CD4-positive, alpha-beta T cell (primary cell): ENCODE data around the gene SPINK1. TPM values are rescaled to one million over a fixed set of nuclear protein-coding genes. Genes with fewer than 3 reads are reported as not detected.

Experiments
- ATAC-seq: fragments of 200-7000 bp; cut with Tn5 transposase; one replicate; pipeline ENCODE4 v1.10.0; 2022; ENCODE audit warnings: mild to moderate bottlenecking; ENCODE audit not compliant: poor library complexity
- CTCF ChIA-PET: fragments of 350-600 bp; sonication (Branson Sonifier 250); formaldehyde crosslinking; loops from one replicate; lab custom pipeline; 2021; ENCODE audit warnings: antibody characterized with exemption, inconsistent platforms; lab: Charles Lee
- POLR2A ChIA-PET: fragments of 350-600 bp; sonication (Branson Sonifier 250); formaldehyde crosslinking; loops from one replicate; lab custom pipeline; 2021; ENCODE audit warnings: antibody characterized with exemption, inconsistent platforms; lab: Charles Lee
- DNase-seq, 14 experiments: peaks; one replicate each; pipeline ENCODE4 v3.0.0-alpha.2; 2013 to 2020; ENCODE audit warnings: mixed read lengths in 2 of 14
- H3K27ac ChIP-seq, 2 donors: one replicate each; pipeline versions ENCODE4 v1.5.1 to v1.7.0; 2013; ENCODE audit warnings: low read length in 2 of 2, low read depth in 1 of 2, mild to moderate bottlenecking in 1 of 2
- H3K27me3 ChIP-seq, 2 experiments: 1 replicate in 1 of 2; 2 replicates in 1 of 2; pipeline versions ENCODE4 v1.6.1 to v1.7.0; 2013; ENCODE audit warnings: low read length in 2 of 2, control low read depth in 1 of 2, mild to moderate bottlenecking in 1 of 2, moderate library complexity in 1 of 2; ENCODE audit not compliant: insufficient read depth in 2 of 2, control insufficient read depth in 1 of 2
- H3K36me3 ChIP-seq: one replicate; pipeline ENCODE4 v1.6.1; 2013; ENCODE audit warnings: low read length, control low read depth; ENCODE audit not compliant: insufficient read depth
- H3K4me1 ChIP-seq: one replicate; pipeline ENCODE4 v1.6.1; 2013; ENCODE audit warnings: low read length, control low read depth; ENCODE audit not compliant: insufficient read depth
- H3K4me3 ChIP-seq: one replicate; pipeline ENCODE4 v1.5.1; 2013; ENCODE audit warnings: mild to moderate bottlenecking, low read length, moderate library complexity
- H3K9me3 ChIP-seq, 2 experiments: 1 replicate in 1 of 2; 2 replicates in 1 of 2; pipeline versions ENCODE4 v1.6.1 to v1.7.0; 2013; ENCODE audit warnings: low read length in 2 of 2, mild to moderate bottlenecking in 2 of 2, control low read depth in 1 of 2, moderate library complexity in 1 of 2; ENCODE audit not compliant: control insufficient read depth in 1 of 2, insufficient read depth in 1 of 2
- H3K27ac Mint-ChIP-seq: one replicate; pipeline ENCODE4 v1.8.0; 2020; ENCODE audit warnings: mixed read lengths
- H3K27me3 Mint-ChIP-seq: one replicate; pipeline ENCODE4 v1.8.0; 2021; ENCODE audit warnings: mixed read lengths
- H3K36me3 Mint-ChIP-seq: one replicate; pipeline ENCODE4 v1.8.0; 2021; ENCODE audit warnings: low read depth, mixed read lengths
- H3K4me1 Mint-ChIP-seq: one replicate; pipeline ENCODE4 v1.8.0; 2021; ENCODE audit warnings: low read depth, mixed read lengths
- H3K4me3 Mint-ChIP-seq: one replicate; pipeline ENCODE4 v1.8.0; 2020; ENCODE audit warnings: mild to moderate bottlenecking, mixed read lengths
- H3K9me3 Mint-ChIP-seq: one replicate; pipeline ENCODE4 v1.8.0; 2020; ENCODE audit warnings: mixed read lengths
- intact Hi-C, 2 experiments: fragments of 100-400 bp; cut with DNase I in 1 of 2; cut with micrococcal nuclease in 1 of 2; formaldehyde crosslinking; loops; one replicate each; pipeline versions ENCODE4 v1.15.1 to v1.9.0; 2023 to 2025; cut with DNase I, micrococcal nuclease
- total RNA-seq, 174 experiments: library from RNA in 2 of 174; stranded (reverse) in 2 of 174; gene quantifications; one replicate each; pipeline ENCODE4 v1.2.3 and lab custom pipeline; 2021 to 2026
- TF ChIP-seq, protein P1 (sequence below): fragments of 200-600 bp; IDR thresholded peaks from one replicate; pipeline ENCODE4 v1.8.0; 2022; ENCODE audit warnings: antibody characterized with exemption, mild to moderate bottlenecking

Gene SPINK1
- total RNA-seq, 2 experiments from 2014 or later: not detected

DNA sequence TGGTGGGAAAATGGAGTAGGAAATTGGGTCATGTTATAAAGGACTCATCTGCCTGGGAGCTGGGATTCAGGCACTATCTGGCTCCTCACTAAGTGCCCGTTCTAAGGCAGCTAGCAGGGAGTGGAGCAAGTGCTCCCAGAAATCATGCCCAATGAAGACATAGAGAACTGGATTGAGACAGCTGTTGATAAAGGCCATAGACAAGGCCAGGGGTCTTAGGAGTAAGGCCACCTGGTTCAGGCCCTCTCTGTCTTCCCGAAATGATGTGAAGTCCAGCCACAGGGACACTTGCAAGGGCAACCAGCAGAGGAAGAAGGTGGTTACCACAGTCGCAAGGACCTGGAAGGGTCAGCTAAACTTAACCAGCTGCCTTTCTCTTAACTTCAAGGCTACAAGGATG lies 20.1 kb upstream of the SPINK1 start:
- no peaks in the 10 kb centered on the region for H3K36me3 Mint-ChIP-seq
- Histone ChIP-seq H3K4me3 (no peak overlapping the region), H3K9me3 (no peaks in the 10 kb centered on the region), H3K27me3 (peaks cover 0 to 4% of the 10 kb centered on the region in 2 experiments), H3K36me3 (no peaks in the 10 kb centered on the region), H3K27ac (no peak overlapping the region), H3K4me1 (no peaks in the 10 kb centered on the region)
- no peak for ATAC-seq
- no peaks in the 10 kb centered on the region for H3K9me3 Mint-ChIP-seq
- TF ChIP-seq, protein P1, sequence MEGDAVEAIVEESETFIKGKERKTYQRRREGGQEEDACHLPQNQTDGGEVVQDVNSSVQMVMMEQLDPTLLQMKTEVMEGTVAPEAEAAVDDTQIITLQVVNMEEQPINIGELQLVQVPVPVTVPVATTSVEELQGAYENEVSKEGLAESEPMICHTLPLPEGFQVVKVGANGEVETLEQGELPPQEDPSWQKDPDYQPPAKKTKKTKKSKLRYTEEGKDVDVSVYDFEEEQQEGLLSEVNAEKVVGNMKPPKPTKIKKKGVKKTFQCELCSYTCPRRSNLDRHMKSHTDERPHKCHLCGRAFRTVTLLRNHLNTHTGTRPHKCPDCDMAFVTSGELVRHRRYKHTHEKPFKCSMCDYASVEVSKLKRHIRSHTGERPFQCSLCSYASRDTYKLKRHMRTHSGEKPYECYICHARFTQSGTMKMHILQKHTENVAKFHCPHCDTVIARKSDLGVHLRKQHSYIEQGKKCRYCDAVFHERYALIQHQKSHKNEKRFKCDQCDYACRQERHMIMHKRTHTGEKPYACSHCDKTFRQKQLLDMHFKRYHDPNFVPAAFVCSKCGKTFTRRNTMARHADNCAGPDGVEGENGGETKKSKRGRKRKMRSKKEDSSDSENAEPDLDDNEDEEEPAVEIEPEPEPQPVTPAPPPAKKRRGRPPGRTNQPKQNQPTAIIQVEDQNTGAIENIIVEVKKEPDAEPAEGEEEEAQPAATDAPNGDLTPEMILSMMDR: no peak
- H3K4me1 Mint-ChIP-seq: no peaks in the 10 kb centered on the region
- DNase-seq: no peak
- no peak overlapping the region for H3K27ac Mint-ChIP-seq
- ChIA-PET POLR2A (no interaction called here), CTCF (no interaction called here)
- intact Hi-C loops: loop anchor here in 1 of 2 experiments (10.0 kb wide), 1 partner anchor 883 kb away; no protein-coding TSS in a partner anchor
- H3K27me3 Mint-ChIP-seq: no peaks in the 10 kb centered on the region
- no peak overlapping the region for H3K4me3 Mint-ChIP-seq

DNA sequence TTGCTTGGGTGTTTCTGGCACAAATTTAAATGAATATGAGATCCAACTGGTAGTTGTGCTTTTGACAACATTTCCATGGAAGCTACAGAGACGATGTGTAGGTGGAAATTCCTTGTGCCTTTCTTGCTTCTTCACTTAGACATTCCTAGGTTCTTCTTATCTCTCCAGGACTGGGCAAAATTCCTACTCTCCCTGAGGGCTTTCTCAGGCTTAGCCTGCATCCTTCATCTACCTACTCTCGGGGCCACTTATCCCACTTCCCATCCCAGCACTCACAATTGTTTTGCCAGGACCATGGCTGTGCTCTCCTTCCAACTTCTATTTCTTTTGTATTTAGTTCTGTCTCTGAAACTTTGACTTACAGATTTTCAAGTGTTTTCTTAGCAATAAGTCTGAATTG lies 17.8 kb upstream of the SPINK1 start:
- peaks cover 0 to 4% of the 10 kb centered on the region in 2 experiments for H3K27me3 ChIP-seq
- DNase-seq: no peak
- ChIA-PET POLR2A (no interaction called here), CTCF (no interaction called here)
- no peaks in the 10 kb centered on the region for H3K9me3 ChIP-seq
- no peaks in the 10 kb centered on the region for H3K36me3 ChIP-seq
- H3K27ac Mint-ChIP-seq: no peak overlapping the region
- no peak overlapping the region for H3K27ac ChIP-seq
- H3K36me3 Mint-ChIP-seq: no peaks in the 10 kb centered on the region
- no peaks in the 10 kb centered on the region for H3K9me3 Mint-ChIP-seq
- intact Hi-C loops: no loop called here
- TF ChIP-seq, protein P1: no peak
- H3K4me1 ChIP-seq: no peaks in the 10 kb centered on the region
- H3K4me3 Mint-ChIP-seq: no peak overlapping the region
- peaks cover under 1% of the 10 kb centered on the region for H3K27me3 Mint-ChIP-seq
- no peak for ATAC-seq
- no peaks in the 10 kb centered on the region for H3K4me1 Mint-ChIP-seq
- no peak overlapping the region for H3K4me3 ChIP-seq

DNA sequence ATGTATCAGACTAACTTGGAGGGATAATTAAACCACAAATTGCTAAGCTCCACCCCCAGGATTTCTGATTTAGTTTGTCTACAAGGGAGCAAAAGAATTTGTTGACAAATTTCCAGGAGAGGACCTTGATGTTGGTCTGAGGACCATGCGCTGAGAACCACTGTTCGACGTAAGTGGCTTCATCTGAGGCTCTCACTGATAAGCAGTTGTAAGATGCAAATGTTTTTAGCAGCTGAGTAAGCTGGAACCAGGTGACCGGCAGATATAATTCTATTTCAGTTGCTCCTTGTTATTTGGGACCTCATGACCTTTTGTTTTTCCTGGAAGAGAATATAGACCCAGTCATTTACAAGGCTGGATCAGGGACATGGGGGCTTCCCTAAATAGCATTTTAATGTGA lies 14.1 kb upstream of the SPINK1 start:
- intact Hi-C loops: no loop called here
- CTCF ChIA-PET: no interaction called here
- TF ChIP-seq, protein P1: no peak
- peaks cover 9% of the 10 kb centered on the region for H3K27me3 Mint-ChIP-seq
- no peaks in the 10 kb centered on the region for H3K4me1 Mint-ChIP-seq
- H3K36me3 Mint-ChIP-seq: no peaks in the 10 kb centered on the region
- POLR2A ChIA-PET: no interaction called here
- H3K27ac Mint-ChIP-seq: no peak overlapping the region
- H3K4me1 ChIP-seq: no peaks in the 10 kb centered on the region
- H3K9me3 ChIP-seq: no peaks in the 10 kb centered on the region
- no peaks in the 10 kb centered on the region for H3K27me3 ChIP-seq
- DNase-seq (no peak), ATAC-seq (no peak)
- no peak overlapping the region for H3K4me3 Mint-ChIP-seq
- no peaks in the 10 kb centered on the region for H3K36me3 ChIP-seq
- H3K4me3 ChIP-seq: no peak overlapping the region
- H3K27ac ChIP-seq: no peak overlapping the region
- no peaks in the 10 kb centered on the region for H3K9me3 Mint-ChIP-seq
